KMS-11 (cell line): ENCODE results near the gene CNPY1.

Experiments used
- H2AFZ ChIP-seq: fragments of 200-600 bp; sonication (generic); 2 replicates; pipeline ENCODE4 v1.6.1; 2016; ENCODE audit warnings: antibody characterized with exemption, mixed run types, low read depth
- H3K27ac ChIP-seq: fragments of 200-600 bp; sonication (generic); 2 replicates; pipeline ENCODE4 v1.6.1; 2016; ENCODE audit warnings: mild to moderate bottlenecking, mixed run types
- H3K27me3 ChIP-seq: fragments of 200-600 bp; sonication (generic); 2 replicates; pipeline ENCODE4 v1.6.1; 2017; ENCODE audit warnings: mild to moderate bottlenecking, low read depth, mixed run types, moderate library complexity; ENCODE audit not compliant: insufficient read depth
- H3K36me3 ChIP-seq: fragments of 200-600 bp; sonication (generic); 2 replicates; pipeline ENCODE4 v1.6.1; 2017; ENCODE audit warnings: mild to moderate bottlenecking, mixed run types; ENCODE audit not compliant: insufficient read depth
- H3K4me1 ChIP-seq: fragments of 200-600 bp; sonication (generic); 2 replicates; pipeline ENCODE4 v1.6.1; 2016; ENCODE audit warnings: mild to moderate bottlenecking, low read depth, mixed run types; ENCODE audit not compliant: poor library complexity, severe bottlenecking
- H3K4me2 ChIP-seq: fragments of 200-600 bp; sonication (generic); 2 replicates; pipeline ENCODE4 v1.7.0; 2016; ENCODE audit warnings: mild to moderate bottlenecking, mixed run types
- H3K4me3 ChIP-seq: fragments of 200-600 bp; sonication (generic); IDR thresholded peaks from 2 replicates; pipeline ENCODE4 v1.6.1; 2017; ENCODE audit warnings: low read depth, low read length, mixed read lengths; ENCODE audit not compliant: insufficient read depth
- H3K79me2 ChIP-seq: fragments of 200-600 bp; sonication (generic); 2 replicates; pipeline ENCODE4 v1.6.1; 2016; ENCODE audit warnings: low read depth, mixed run types; ENCODE audit not compliant: insufficient read depth
- H3K9ac ChIP-seq: fragments of 200-600 bp; sonication (generic); 2 replicates; pipeline ENCODE4 v1.6.1; 2016; ENCODE audit warnings: mild to moderate bottlenecking, mixed run types
- H4K20me1 ChIP-seq: fragments of 200-600 bp; sonication (generic); 2 replicates; pipeline ENCODE4 v1.6.1; 2016; ENCODE audit warnings: mild to moderate bottlenecking, mixed run types; ENCODE audit not compliant: insufficient read depth
- CTCF ChIP-seq: fragments of 200-600 bp; sonication (generic); conservative IDR thresholded peaks from 2 replicates; pipeline ENCODE4 v1.6.1; 2017; ENCODE audit warnings: low read depth, mild to moderate bottlenecking, antibody characterized with exemption, low read length, moderate library complexity, mixed read lengths

The CNPY1 gene

DNA sequence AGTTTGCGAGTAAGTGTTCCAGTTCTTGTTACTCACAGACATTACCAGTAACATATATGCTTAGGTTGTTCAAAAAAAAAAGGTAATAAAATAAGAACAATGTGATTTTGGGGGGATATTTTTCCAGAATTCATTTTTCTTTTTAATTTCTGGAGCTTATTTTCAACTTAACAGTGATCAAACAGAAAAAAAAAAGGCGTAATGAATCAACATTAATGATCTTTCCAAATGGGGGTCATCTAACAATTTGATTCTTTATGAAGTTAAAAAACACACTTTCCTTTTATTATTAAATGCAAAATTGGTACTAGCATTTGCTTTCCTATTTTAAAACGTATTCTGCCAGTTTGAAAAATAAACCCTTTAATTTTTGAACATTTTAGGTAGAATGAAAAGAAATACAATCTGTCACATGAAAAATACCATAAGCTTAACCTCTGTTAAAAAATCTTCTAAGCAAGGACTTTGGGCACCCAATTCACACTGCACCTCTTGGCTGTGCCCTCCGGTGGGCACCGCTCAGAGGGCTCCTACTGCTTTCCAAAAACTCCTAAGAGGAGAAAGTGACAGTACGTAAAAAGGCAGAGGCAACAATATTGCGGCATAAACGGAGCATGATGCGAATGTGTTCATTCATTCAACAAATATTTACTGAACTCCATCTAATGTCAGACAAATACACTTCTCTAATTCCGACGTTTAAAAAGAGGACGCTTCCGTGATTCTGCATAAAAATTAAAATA is 32.6 kb downstream of the CNPY1 start:
- no peaks in the 10 kb centered on the region; the same call in 1 of the 2 replicates for H3K27me3 ChIP-seq
- H3K4me2 ChIP-seq, result no peak overlapping the region
- no peak overlapping the region for H3K4me3 ChIP-seq
- H4K20me1 ChIP-seq, result no peaks in the 10 kb centered on the region
- no peak overlapping the region for H3K9ac ChIP-seq
- H3K27ac ChIP-seq, result no peak overlapping the region
- H3K79me2 ChIP-seq, result no peaks in the 10 kb centered on the region
- no peak overlapping the region for H2AFZ ChIP-seq
- TF ChIP-seq CTCF, result no peak
- H3K4me1 ChIP-seq, result no peaks in the 10 kb centered on the region
- H3K36me3 ChIP-seq, result no peaks in the 10 kb centered on the region

GRCh38 chr7:155512246-155512887 is 34.0 kb downstream of the CNPY1 start:
- no peak for TF ChIP-seq CTCF
- no peak overlapping the region for H3K27ac ChIP-seq
- no peaks in the 10 kb centered on the region for H3K4me1 ChIP-seq
- H3K4me2 ChIP-seq, result no peak overlapping the region
- no peak overlapping the region for H3K9ac ChIP-seq
- H3K27me3 ChIP-seq, result no peaks in the 10 kb centered on the region
- no peaks in the 10 kb centered on the region for H4K20me1 ChIP-seq
- H3K36me3 ChIP-seq, result no peaks in the 10 kb centered on the region
- no peak overlapping the region for H3K4me3 ChIP-seq
- no peaks in the 10 kb centered on the region for H3K79me2 ChIP-seq
- H2AFZ ChIP-seq, result no peak overlapping the region

- Histone ChIP-seq H3K4me1 (no peaks in the 10 kb centered on the region), H2AFZ (no peak overlapping the region), H3K4me2 (no peak overlapping the region), H3K4me3 (no peak overlapping the region), H3K27ac (no peak overlapping the region), H3K9ac (no peak overlapping the region), H3K36me3 (no peaks in the 10 kb centered on the region), H4K20me1 (no peaks in the 10 kb centered on the region), H3K79me2 (no peaks in the 10 kb centered on the region), H3K27me3 (no peaks in the 10 kb centered on the region)
- TF ChIP-seq CTCF, result no peak
Measured at GRCh38 chr7:155511702-155511996, 34.7 kb downstream of the CNPY1 start.

- Histone ChIP-seq H3K4me2 (no peak overlapping the region), H3K36me3 (no peaks in the 10 kb centered on the region), H3K4me1 (no peaks in the 10 kb centered on the region), H3K79me2 (no peaks in the 10 kb centered on the region), H4K20me1 (no peaks in the 10 kb centered on the region), H3K27ac (no peak overlapping the region), H3K4me3 (no peak overlapping the region), H3K9ac (no peak overlapping the region), H3K27me3 (no peaks in the 10 kb centered on the region), H2AFZ (no peak overlapping the region)
- TF ChIP-seq CTCF, result no peak
Measured at GRCh38 chr7:155510975-155511701, 35.2 kb downstream of the CNPY1 start.
